Endothelial cell of umbilical vein (primary cell): Measurements from ENCODE around the gene CRELD1. TPM values are rescaled to one million over a fixed set of nuclear protein-coding genes. Genes with fewer than 3 reads are reported as not detected.
"Not testable (repeated sequence)": the region's sequence is repeated elsewhere in the genome, so short reads cannot be mapped to it uniquely, and the experiment has no call there.

Experiments used
- BruUV-seq: library from RNA; stranded (reverse); fragments of 400-500 nt; replicated peaks from 2 replicates; lab custom pipeline; 2021; lab: Mats Ljungman, UMichigan
- CTCF ChIA-PET: fragments of 300-600, 350-600 bp; sonication (Branson Sonifier 250); formaldehyde crosslinking; loops from one replicate; lab custom pipeline; 2021; ENCODE audit warnings: antibody characterized with exemption, inconsistent platforms; lab: Charles Lee
- POLR2A ChIA-PET: fragments of 300-600, 350-600 bp; sonication (Branson Sonifier 250); formaldehyde crosslinking; loops from one replicate; lab custom pipeline; 2021; ENCODE audit warnings: antibody characterized with exemption, inconsistent platforms; lab: Charles Lee
- DNase-seq: peaks from one replicate; pipeline ENCODE4 v3.0.0-alpha.2; 2011; ENCODE audit warnings: low read depth, low spot score
- FAIRE-seq: peaks from 2 replicates; lab custom pipeline; 2011; peaks lifted over from hg19 to GRCh38; lab: Jason Lieb, UNC
- H2AFZ ChIP-seq: 2 replicates; pipeline ENCODE4 v1.6.0; 2012; ENCODE audit warnings: low read depth, low read length, control low read depth, inconsistent platforms
- H3K27ac ChIP-seq: 2 replicates; pipeline ENCODE4 v1.5.1; 2011; ENCODE audit warnings: low read depth, mild to moderate bottlenecking, control low read depth, low read length, moderate library complexity; ENCODE audit not compliant: insufficient read depth
- H3K27me3 ChIP-seq, 2 experiments: 2 replicates each; pipeline versions ENCODE4 v1.6.0 to v1.6.1; 2011; ENCODE audit warnings: low read length in 2 of 2, mixed read lengths in 1 of 2; ENCODE audit not compliant: control insufficient read depth in 2 of 2, insufficient read depth in 2 of 2
- H3K36me3 ChIP-seq, 2 experiments: 2 replicates in 1 of 2; 3 replicates in 1 of 2; pipeline ENCODE4 v1.5.1; 2011; ENCODE audit warnings: low read length in 2 of 2, mild to moderate bottlenecking in 1 of 2, moderate library complexity in 1 of 2; ENCODE audit not compliant: control insufficient read depth in 2 of 2, insufficient read depth in 2 of 2; ENCODE audit errors: extremely low read depth in 1 of 2
- H3K4me1 ChIP-seq: 3 replicates; pipeline ENCODE4 v1.5.1; 2011; ENCODE audit warnings: mild to moderate bottlenecking, low read length; ENCODE audit not compliant: control insufficient read depth, insufficient read depth; ENCODE audit errors: extremely low read depth
- H3K4me2 ChIP-seq: 2 replicates; pipeline ENCODE4 v1.6.1; 2011; ENCODE audit warnings: low read length, control low read depth, mixed read lengths; ENCODE audit not compliant: insufficient read depth
- H3K4me3 ChIP-seq, 3 experiments: fragments of 200-600 bp in 1 of 3; sonication (generic), shearing (Covaris generic) in 1 of 3; replicated peaks in 1 of 3; 2 replicates each; pipeline ENCODE4 v1.5.1; 2011 to 2016; ENCODE audit warnings: control low read depth in 3 of 3, low read length in 3 of 3, mild to moderate bottlenecking in 2 of 3, inconsistent platforms in 1 of 3, low read depth in 1 of 3, moderate library complexity in 1 of 3; ENCODE audit not compliant: insufficient read depth in 1 of 3
- H3K79me2 ChIP-seq: 2 replicates; pipeline ENCODE4 v1.6.0; 2012; ENCODE audit warnings: low read length, inconsistent platforms; ENCODE audit not compliant: control insufficient read depth, insufficient read depth
- H3K9ac ChIP-seq: replicated peaks from 2 replicates; pipeline ENCODE3; 2011; ENCODE audit warnings: low read length, control low read depth; ENCODE audit not compliant: insufficient read depth; ENCODE audit errors: extremely low read depth
- H3K9me1 ChIP-seq: replicated peaks from 3 replicates; pipeline ENCODE4 v1.6.0; 2011; ENCODE audit warnings: mild to moderate bottlenecking, low read length; ENCODE audit not compliant: control insufficient read depth, insufficient read depth; ENCODE audit errors: extremely low read depth
- H3K9me3 ChIP-seq: replicated peaks from 2 replicates; pipeline ENCODE4 v1.5.1; 2012; ENCODE audit warnings: low read length, inconsistent platforms; ENCODE audit not compliant: control insufficient read depth, insufficient read depth
- H4K20me1 ChIP-seq: replicated peaks from 2 replicates; pipeline ENCODE3; 2011; ENCODE audit warnings: mild to moderate bottlenecking, low read length; ENCODE audit not compliant: control insufficient read depth, insufficient read depth; ENCODE audit errors: extremely low read depth
- EZH2 ChIP-seq: IDR thresholded peaks from 2 replicates; pipeline ENCODE4 v1.6.1; 2012; ENCODE audit warnings: borderline replicate concordance, low read depth, mild to moderate bottlenecking, moderate library complexity, low read length, inconsistent platforms; ENCODE audit not compliant: severe bottlenecking
- FOS ChIP-seq: IDR thresholded peaks from 2 replicates; pipeline ENCODE4 v1.6.1; 2011; ENCODE audit warnings: mild to moderate bottlenecking, low read length, moderate library complexity, borderline replicate concordance; ENCODE audit not compliant: insufficient read depth
- GATA2 ChIP-seq: IDR thresholded peaks from 2 replicates; pipeline ENCODE4 v1.7.0; 2011; ENCODE audit warnings: low read depth, mild to moderate bottlenecking, moderate library complexity, mixed read lengths, low read length; ENCODE audit not compliant: insufficient read length, insufficient read depth
- JUN ChIP-seq: IDR thresholded peaks from 2 replicates; pipeline ENCODE4 v1.6.1; 2011; ENCODE audit warnings: borderline replicate concordance, low read depth; ENCODE audit not compliant: insufficient read length, insufficient read depth
- POLR2A ChIP-seq: IDR thresholded peaks from 2 replicates; pipeline ENCODE4 v1.6.1; 2012; ENCODE audit warnings: low read depth, mild to moderate bottlenecking, control low read depth, low read length
- POLR2AphosphoS5 ChIP-seq: IDR thresholded peaks from 2 replicates; pipeline ENCODE4 v1.6.1; 2012; ENCODE audit warnings: low read depth, mild to moderate bottlenecking, control low read depth, low read length, moderate library complexity; ENCODE audit not compliant: insufficient read depth
- dilution Hi-C: fragments of 300-500 bp; cut with MboI; formaldehyde crosslinking; loops from one replicate; pipeline ENCODE4 v1.15.0; 2019; ENCODE audit warnings: low sequenced_read_pairs; ENCODE audit not compliant: extremely low pct_ligation_motif_present
- intact Hi-C: fragments of 100-400 bp; cut with micrococcal nuclease; formaldehyde crosslinking; loops from one replicate; pipeline ENCODE4 v1.10.0; 2022
- polyA plus RNA-seq, 4 experiments: library from polyadenylated mRNA; depleted of rRNA in 3 of 4; stranded (reverse) in 3 of 4; unstranded in 1 of 4; fragments of >200 nt; gene quantifications; 2 replicates each; pipeline versions ENCODE4 v1.2.1 to v1.2.3, GENCODE V29; 2011 to 2012; ENCODE audit warnings: missing spikeins in 1 of 4
- total RNA-seq: library from RNA; stranded (reverse); gene quantifications from 2 replicates; pipeline ENCODE4 v1.2.3, GENCODE V29; 2021
- TF ChIP-seq, protein P1 (sequence below): IDR thresholded peaks from 2 replicates; pipeline ENCODE4 v1.6.1; 2011; ENCODE audit not compliant: insufficient read depth, insufficient read length
- TF ChIP-seq, protein P2 (sequence below), 2 donors: IDR thresholded peaks; 1 replicate in 1 of 2; 2 replicates in 1 of 2; pipeline ENCODE4 v1.5.1; 2011; ENCODE audit warnings: low read length in 2 of 2, mild to moderate bottlenecking in 2 of 2, moderate library complexity in 2 of 2, control low read depth in 1 of 2, inconsistent platforms in 1 of 2, low read depth in 1 of 2; ENCODE audit not compliant: insufficient read depth in 1 of 2; ENCODE audit errors: extremely low read depth in 1 of 2

The CRELD1 gene
- total and polyA plus RNA-seq, 2 donors (not counting 3 experiments of a cell fraction or from before 2014, with no cell fraction given) = 21.6 to 43.9 TPM

DNA sequence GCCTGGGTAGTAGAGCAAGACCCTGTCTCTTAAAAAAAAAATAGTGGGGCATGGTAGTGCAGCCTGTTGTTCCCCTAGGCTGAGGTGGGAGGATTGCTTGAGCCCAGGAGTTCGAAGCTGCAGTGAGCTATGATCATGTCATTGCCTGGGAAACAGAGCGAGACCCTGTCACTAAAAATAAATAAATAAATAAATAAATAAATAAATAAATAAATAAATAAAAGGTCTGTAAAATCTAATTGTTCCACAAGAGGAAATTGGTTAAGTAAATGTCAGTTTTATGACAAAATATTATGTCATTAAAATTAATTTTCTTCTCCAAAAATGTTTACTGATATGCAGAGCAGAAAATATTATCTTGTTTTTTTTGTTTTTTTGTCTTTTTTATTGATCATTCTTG is 5.3 kb downstream of the CRELD1 start:
- Histone ChIP-seq H2AFZ (no peak overlapping the region), H4K20me1 (no peaks in the 10 kb centered on the region), H3K36me3 (peaks cover 2 to 9% of the 10 kb centered on the region in 2 experiments), H3K4me2 (no peak overlapping the region), H3K9me3 (no peaks in the 10 kb centered on the region), H3K9me1 (no peaks in the 10 kb centered on the region), H3K9ac (no peak overlapping the region), H3K27ac (no peak overlapping the region), H3K4me3 (no peak overlapping the region), H3K79me2 (no peaks in the 10 kb centered on the region), H3K4me1 (peaks cover 8% of the 10 kb centered on the region), H3K27me3 (no peaks in the 10 kb centered on the region)
- ChIA-PET CTCF (interaction anchor here (1.1 kb wide), 1 partner anchor 8 kb away, joined by 5 read pairs; no protein-coding TSS in a partner anchor), POLR2A (no interaction called here)
- intact Hi-C loops = loop anchor here (10.0 kb wide), 2 partner anchors 434 to 796 kb away; no protein-coding TSS in a partner anchor
- DNase-seq (no peak), FAIRE-seq (no peak)
- dilution Hi-C loops = no loop called here
- TF ChIP-seq FOS (no peak), JUN (no peak), POLR2AphosphoS5 (no peak), GATA2 (no peak), POLR2A (no peak), EZH2 (no peak)
- TF ChIP-seq, protein P1, sequence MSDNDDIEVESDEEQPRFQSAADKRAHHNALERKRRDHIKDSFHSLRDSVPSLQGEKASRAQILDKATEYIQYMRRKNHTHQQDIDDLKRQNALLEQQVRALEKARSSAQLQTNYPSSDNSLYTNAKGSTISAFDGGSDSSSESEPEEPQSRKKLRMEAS = no peak
- TF ChIP-seq, protein P2, sequence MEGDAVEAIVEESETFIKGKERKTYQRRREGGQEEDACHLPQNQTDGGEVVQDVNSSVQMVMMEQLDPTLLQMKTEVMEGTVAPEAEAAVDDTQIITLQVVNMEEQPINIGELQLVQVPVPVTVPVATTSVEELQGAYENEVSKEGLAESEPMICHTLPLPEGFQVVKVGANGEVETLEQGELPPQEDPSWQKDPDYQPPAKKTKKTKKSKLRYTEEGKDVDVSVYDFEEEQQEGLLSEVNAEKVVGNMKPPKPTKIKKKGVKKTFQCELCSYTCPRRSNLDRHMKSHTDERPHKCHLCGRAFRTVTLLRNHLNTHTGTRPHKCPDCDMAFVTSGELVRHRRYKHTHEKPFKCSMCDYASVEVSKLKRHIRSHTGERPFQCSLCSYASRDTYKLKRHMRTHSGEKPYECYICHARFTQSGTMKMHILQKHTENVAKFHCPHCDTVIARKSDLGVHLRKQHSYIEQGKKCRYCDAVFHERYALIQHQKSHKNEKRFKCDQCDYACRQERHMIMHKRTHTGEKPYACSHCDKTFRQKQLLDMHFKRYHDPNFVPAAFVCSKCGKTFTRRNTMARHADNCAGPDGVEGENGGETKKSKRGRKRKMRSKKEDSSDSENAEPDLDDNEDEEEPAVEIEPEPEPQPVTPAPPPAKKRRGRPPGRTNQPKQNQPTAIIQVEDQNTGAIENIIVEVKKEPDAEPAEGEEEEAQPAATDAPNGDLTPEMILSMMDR (IDR thresholded peaks at IDR 0.05; ENCODE audit: extremely low read depth in 1 of 2, insufficient read depth in 1 of 2, low read depth in 1 of 2, low read length in 2 of 2) = no peak
- BruUV-seq = no TSS peak

DNA sequence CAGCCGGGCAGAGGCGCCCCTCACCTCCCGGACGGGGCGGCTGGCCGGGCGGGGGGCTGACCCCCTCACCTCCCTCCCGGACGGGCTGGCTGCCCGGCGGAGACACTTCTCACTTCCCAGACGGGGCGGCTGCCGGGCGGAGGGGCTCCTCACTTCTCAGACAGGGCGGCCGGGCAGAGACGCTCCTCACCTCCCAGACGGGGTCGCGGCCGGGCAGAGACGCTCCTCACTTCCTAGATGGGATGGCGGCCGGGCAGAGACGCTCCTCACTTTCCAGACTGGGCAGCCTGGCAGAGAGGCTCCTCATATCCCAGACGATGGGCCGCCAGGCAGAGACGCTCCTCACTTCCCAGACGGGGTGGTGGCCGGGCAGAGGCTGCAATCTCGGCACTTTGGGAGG is 6.3 kb downstream of the CRELD1 start:
- H4K20me1 ChIP-seq, DNase-seq, CTCF ChIA-PET, H3K9me1 ChIP-seq, FAIRE-seq, POLR2A ChIA-PET, H3K9ac ChIP-seq, H3K4me1 ChIP-seq, dilution Hi-C loops, H3K4me3 ChIP-seq, H3K27ac ChIP-seq, H3K9me3 ChIP-seq, H3K27me3 ChIP-seq, H3K4me2 ChIP-seq, H3K79me2 ChIP-seq, H2AFZ ChIP-seq, H3K36me3 ChIP-seq, BruUV-seq: not testable (repeated sequence)
- intact Hi-C loops = loop anchor here (10.0 kb wide), 2 partner anchors 435 to 795 kb away; no protein-coding TSS in a partner anchor
